Measurements from ENCODE around the gene PAGR1.
"Not testable (repeated sequence)": the region's sequence is repeated elsewhere in the genome, so short reads cannot be mapped to it uniquely, and the experiment has no call there.

Gene PAGR1

DNA sequence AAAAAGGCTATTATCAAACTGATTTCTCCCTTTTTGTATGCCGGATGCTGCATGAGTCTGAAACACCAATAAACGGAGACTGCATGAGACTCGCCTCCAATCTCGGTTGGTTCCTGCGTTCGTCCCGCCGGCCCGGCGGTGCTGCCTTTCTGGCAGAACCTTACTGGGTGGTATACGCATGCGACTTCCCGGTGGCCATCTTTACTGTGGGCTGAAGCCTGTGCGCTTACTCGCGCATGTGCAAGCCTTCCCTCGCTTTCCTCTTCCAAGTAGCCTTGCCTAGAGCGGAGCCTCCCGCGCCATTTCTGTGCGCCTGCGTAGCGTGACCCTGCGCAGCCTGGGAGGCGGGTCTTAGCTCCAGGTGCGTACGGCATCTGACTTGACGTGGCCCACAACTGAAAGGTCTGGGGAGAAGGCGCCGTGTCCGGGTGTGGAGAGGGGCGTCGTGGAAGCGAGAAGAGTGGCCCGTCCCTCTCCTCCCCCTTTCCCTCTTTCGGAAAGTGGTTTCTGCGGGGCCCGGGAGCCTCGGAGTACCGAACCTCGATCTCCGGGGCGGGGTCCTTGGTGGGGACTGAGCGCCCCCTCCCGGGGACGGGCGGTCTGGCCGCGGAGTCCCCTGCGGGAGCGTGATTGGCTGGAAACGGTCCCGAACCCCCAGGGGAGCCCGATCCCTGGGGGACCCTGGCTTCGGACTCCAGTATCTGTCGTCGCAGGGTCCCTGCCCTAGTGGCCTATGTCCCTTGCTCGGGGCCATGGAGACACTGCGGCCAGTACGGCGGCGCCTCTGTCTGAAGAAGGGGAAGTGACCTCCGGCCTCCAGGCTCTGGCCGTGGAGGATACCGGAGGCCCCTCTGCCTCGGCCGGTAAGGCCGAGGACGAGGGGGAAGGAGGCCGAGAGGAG is at the start of gene PAGR1:
PAGR1 (plus strand) TSS at position 360 of the 901 bp plus-strand sequence; CDS start at position 734, 374 bp downstream.
- peak within 1 kb of the TSS; percentile 81 for H3K4me3 ChIP-seq (replicated peaks; ENCODE audit: low read depth, low read length)
- DNase-seq (ENCODE audit: low read depth) = peak; percentile 100
- TF ChIP-seq, protein P1, sequence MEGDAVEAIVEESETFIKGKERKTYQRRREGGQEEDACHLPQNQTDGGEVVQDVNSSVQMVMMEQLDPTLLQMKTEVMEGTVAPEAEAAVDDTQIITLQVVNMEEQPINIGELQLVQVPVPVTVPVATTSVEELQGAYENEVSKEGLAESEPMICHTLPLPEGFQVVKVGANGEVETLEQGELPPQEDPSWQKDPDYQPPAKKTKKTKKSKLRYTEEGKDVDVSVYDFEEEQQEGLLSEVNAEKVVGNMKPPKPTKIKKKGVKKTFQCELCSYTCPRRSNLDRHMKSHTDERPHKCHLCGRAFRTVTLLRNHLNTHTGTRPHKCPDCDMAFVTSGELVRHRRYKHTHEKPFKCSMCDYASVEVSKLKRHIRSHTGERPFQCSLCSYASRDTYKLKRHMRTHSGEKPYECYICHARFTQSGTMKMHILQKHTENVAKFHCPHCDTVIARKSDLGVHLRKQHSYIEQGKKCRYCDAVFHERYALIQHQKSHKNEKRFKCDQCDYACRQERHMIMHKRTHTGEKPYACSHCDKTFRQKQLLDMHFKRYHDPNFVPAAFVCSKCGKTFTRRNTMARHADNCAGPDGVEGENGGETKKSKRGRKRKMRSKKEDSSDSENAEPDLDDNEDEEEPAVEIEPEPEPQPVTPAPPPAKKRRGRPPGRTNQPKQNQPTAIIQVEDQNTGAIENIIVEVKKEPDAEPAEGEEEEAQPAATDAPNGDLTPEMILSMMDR (IDR thresholded peaks at IDR 0.05; ENCODE audit: low read length, missing control alignments) = peak; percentile 66

DNA sequence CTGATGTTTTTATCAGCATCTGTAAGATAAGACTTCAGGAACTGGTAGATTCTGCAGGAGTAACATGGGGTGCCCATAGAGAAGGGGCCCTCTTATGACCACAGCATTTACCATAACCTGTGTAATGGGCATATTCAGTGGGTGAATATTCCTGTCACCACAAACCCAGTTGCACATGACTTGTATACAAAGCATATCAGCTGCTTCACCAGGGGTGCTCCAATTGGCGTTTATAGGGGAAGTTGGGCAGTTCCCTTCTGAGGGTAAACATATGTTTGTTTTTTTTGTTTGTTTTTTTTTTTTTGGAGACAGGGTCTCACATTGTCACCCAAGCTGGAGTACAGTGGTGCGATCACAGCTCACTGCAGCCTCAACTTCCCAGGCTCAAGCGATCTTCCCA is 49.4 kb upstream of the PAGR1 start:
- no peak for DNase-seq (ENCODE audit: low read depth)
- H3K4me3 ChIP-seq (replicated peaks; ENCODE audit: low read depth, low read length) = no peak overlapping the region
- TF ChIP-seq, protein P1 (IDR thresholded peaks at IDR 0.05; ENCODE audit: low read length, missing control alignments) = no peak

DNA sequence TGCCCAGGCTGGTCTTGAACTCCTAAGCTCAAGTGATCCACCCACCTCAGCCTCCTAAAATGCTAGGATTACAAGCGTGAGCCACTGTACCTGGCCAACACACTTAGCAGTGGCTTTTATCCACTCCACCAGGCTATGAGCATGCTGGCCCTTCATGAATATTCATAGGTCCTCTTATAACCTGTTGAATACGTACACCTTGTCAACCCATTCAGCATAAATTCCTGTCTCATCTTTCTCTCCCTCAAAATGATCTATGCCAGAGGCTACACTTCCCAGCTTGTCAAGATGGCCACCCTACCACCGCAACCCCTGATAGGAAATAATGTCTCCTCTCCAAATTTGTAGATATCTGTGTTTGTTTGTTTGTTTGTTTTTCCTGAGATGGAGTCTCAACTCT is 48.9 kb upstream of the PAGR1 start:
- H3K4me3 ChIP-seq (replicated peaks; ENCODE audit: low read depth, low read length) = no peak overlapping the region
- TF ChIP-seq, protein P1 (IDR thresholded peaks at IDR 0.05; ENCODE audit: low read length, missing control alignments) = no peak
- no peak for DNase-seq (ENCODE audit: low read depth)

DNA sequence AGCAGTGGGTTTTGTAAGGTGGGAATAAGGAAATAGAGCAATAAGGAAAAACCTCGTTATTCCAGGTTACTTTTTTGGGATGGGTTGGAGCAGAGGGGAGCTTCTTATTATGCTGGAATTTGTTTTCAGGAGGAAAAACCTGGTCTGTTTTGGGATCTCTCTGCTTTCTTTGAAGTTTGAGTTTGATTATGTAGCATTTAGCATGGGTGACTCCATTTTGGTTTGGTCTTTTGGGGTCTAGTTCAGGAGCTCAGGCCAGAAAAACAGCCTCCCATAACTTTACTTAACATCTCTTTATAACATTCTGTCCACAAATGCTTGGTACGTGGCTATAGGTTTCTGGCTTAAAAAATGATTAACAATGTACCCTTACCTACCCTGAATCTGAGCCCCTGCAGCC is 46.4 kb upstream of the PAGR1 start:
- DNase-seq (ENCODE audit: low read depth) = no peak
- H3K4me3 ChIP-seq (replicated peaks; ENCODE audit: low read depth, low read length) = no peak overlapping the region
- TF ChIP-seq, protein P1 (IDR thresholded peaks at IDR 0.05; ENCODE audit: low read length, missing control alignments) = no peak

DNA sequence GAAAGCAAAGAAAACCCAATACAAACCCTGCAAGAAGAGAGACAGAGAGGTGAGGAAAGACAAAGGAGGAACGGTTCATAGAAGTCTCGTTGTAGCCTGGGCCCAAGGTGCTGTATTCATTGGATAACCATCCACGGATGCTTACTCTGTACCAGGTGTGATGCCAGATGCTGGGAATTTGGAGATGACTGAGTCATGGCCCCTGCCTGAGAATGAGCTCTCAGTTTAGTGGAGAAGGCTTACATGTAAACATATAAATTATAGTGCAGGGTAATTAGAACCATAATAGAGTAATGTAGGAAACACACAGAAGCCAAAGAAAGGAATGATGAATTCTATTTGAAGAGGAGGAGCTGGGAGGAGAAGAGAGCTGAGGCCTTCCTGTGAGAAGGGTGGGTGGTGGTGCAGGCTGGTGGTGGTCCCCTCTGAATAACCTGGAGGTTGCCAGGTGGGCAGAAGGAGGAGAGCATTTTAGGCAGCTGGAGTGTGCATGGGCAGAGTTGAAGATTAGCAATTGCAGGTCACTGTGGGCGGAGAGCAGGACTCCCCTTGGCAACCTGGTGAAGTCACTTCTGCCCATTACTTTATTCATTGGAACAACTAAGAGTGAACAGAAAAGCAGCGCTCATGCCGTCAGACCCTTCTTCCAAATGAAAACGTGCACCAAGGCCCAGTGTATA is 45.6 kb upstream of the PAGR1 start:
- TF ChIP-seq, protein P1 (IDR thresholded peaks at IDR 0.05; ENCODE audit: low read length, missing control alignments) = no peak
- no peak overlapping the region for H3K4me3 ChIP-seq (replicated peaks; ENCODE audit: low read depth, low read length)
- no peak for DNase-seq (ENCODE audit: low read depth)

DNA sequence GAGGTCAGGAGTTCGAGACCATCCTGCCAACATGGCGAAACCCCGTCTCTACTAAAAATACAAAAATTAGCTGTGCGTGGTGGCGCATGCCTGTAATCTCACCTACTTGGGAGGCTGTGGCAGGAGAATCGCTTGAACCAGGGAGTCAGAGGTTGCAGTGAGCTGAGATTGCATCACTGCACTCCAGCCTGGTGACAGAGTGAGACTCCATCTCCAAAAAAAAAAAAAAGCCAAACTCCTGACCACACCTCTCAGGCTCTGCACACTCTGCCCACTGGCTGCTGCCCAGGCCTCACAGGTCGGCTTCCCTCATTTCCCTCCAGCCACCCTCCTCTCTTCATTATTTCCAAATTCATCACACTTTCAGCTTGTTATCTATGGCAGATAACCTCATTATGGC is 43.6 kb upstream of the PAGR1 start:
- not testable (repeated sequence) for H3K4me3 ChIP-seq (replicated peaks; ENCODE audit: low read depth, low read length); DNase-seq (ENCODE audit: low read depth)

DNA sequence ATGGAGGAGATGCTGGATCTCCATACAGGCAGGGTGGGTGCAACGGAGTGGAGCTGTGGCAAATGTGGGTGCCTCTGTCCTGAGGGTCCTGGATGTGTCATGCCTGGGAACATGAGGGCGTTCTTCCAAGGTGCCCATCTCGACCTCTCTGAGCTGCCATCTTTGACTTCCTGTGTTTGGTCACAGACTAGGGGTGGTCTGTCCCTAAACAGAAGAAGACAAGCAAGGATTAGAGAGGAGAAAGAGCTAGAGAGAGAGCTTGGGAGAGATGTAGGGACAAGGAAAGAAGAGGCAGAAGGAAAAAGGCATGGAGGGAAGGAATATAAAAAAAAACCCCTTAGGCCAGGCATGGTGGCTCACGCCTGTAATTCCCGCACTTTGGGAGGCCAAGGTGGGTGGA is 41.2 kb upstream of the PAGR1 start:
- TF ChIP-seq, protein P1 (IDR thresholded peaks at IDR 0.05; ENCODE audit: low read length, missing control alignments) = no peak
- no peak for DNase-seq (ENCODE audit: low read depth)
- no peak overlapping the region for H3K4me3 ChIP-seq (replicated peaks; ENCODE audit: low read depth, low read length)
